T follicular helper cell (primary cell): ENCODE results near the gene BIK.

Experiments
- DNase-seq: peaks from one replicate; pipeline ENCODE4 v3.0.0-alpha.2; 2020; ENCODE audit warnings: low read depth

BIK gene

GRCh38 chr22:43162412-43163150, 52.0 kb downstream of the BIK start:
- no peak for DNase-seq

- DNase-seq: no peak
These were observed 52.8 kb downstream of the BIK start for GRCh38 chr22:43163241-43163795.

GRCh38 chr22:43164636-43165035, 54.1 kb downstream of the BIK start:
- DNase-seq: no peak

GRCh38 chr22:43166132-43166930, 55.8 kb downstream of the BIK start:
- no peak for DNase-seq

GRCh38 chr22:43167001-43167589, 56.5 kb downstream of the BIK start:
- DNase-seq: no peak

- DNase-seq: no peak
These were observed 58.1 kb downstream of the BIK start for GRCh38 chr22:43168471-43169309.

GRCh38 chr22:43169310-43170130, 59.0 kb downstream of the BIK start:
- no peak for DNase-seq

- DNase-seq: no peak
These were observed 59.6 kb downstream of the BIK start for GRCh38 chr22:43170131-43170480.

GRCh38 chr22:43171019-43171491, 60.5 kb downstream of the BIK start:
- no peak for DNase-seq

- no peak for DNase-seq
These were observed 61.1 kb downstream of the BIK start for GRCh38 chr22:43171607-43172006.

GRCh38 chr22:43172191-43172590, 61.6 kb downstream of the BIK start:
- no peak for DNase-seq

- no peak for DNase-seq
These were observed 63.0 kb downstream of the BIK start for GRCh38 chr22:43173566-43173965.

- DNase-seq: no peak
These were observed 63.6 kb downstream of the BIK start for GRCh38 chr22:43173976-43174720.

- DNase-seq: no peak
These were observed 64.5 kb downstream of the BIK start for GRCh38 chr22:43174941-43175531.

- DNase-seq: no peak
These were observed 65.5 kb downstream of the BIK start for GRCh38 chr22:43176090-43176489.

GRCh38 chr22:43177479-43177878, 66.9 kb downstream of the BIK start:
- no peak for DNase-seq
